HTR-8/SVneo (cell line): ENCODE results near the gene CFAP221.

Experiments
- DNase-seq: peaks from one replicate; pipeline ENCODE4 v3.0.0; 2011; ENCODE audit warnings: low spot score, mixed read lengths; ENCODE audit not compliant: insufficient read length
- FAIRE-seq: peaks from 2 replicates; lab custom pipeline; 2011; peaks lifted over from hg19 to GRCh38; lab: Jason Lieb, UNC

The CFAP221 gene

DNA sequence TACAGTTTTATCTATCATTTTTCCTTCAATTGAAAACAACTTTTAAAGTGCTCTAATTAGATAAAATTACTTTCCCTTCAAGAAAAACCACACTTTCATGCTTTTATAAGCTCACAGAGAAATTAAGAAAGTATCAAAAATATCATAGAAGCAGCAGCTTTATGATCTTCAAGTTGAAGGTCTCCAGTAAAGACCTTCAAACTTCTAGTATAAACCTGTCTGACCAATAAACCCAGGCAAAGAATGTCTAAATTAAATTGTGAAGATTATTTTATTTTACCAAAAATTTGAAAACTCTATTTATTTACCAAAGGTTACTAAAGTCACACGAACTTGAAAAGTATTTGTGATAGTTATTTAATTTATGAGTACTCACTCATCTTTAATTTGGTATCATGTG lies 10.7 kb upstream of the CFAP221 start:
- FAIRE-seq, result no peak

GRCh38 chr2:119536211-119536610 lies 8.0 kb upstream of the CFAP221 start:
- FAIRE-seq (no peak), DNase-seq (no peak)

More for the DNA sequence above, 10.7 kb upstream of the CFAP221 start:
- no peak for DNase-seq

DNA sequence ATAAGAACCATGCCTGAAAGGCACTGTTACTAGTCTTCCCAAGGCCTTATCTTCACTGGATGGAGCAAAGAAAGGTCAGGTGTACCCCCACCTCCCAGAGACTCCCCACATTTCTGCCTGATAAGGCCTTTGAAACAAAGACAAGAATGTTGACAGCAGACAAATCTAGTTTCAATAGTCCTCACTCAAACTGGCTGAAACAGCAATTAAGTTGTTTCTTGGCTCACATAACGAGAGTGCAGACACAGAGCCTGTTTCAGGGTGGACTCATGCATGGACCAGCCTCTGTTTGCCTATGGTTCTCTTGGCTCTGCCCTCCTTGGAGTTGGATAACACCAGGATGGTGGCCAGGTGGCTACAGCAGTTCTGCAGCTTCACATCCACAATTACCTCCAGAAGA lies 7.5 kb upstream of the CFAP221 start:
- DNase-seq (no peak), FAIRE-seq (no peak)

DNA sequence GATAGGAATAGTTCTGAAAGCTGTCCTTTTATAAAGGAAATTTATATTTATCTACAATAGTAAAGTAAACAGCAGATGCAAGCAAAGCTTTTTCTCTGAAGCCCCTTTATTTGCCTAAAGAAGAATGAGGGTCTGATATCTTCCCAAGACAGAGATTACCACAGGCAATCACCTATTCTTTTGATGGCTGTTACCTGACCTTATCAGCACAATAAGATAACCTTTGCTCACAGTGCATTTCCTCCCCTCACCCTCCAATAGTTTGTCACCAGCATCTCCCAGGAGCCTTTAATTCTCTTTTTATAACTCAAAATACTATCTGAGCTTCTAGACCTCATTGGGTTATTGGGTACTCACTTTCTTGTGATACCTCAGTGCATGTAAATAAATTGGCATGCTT lies 6.5 kb upstream of the CFAP221 start:
- FAIRE-seq, result no peak
- DNase-seq, result no peak

- no peak for FAIRE-seq
Measured at GRCh38 chr2:119541476-119541875, 2.8 kb upstream of the CFAP221 start.

GRCh38 chr2:119544939-119545475 lies 758 bp downstream of the CFAP221 start:
- no peak for FAIRE-seq
- DNase-seq, result no peak

More at GRCh38 chr2:119541476-119541875, 2.8 kb upstream of the CFAP221 start:
- DNase-seq, result no peak

DNA sequence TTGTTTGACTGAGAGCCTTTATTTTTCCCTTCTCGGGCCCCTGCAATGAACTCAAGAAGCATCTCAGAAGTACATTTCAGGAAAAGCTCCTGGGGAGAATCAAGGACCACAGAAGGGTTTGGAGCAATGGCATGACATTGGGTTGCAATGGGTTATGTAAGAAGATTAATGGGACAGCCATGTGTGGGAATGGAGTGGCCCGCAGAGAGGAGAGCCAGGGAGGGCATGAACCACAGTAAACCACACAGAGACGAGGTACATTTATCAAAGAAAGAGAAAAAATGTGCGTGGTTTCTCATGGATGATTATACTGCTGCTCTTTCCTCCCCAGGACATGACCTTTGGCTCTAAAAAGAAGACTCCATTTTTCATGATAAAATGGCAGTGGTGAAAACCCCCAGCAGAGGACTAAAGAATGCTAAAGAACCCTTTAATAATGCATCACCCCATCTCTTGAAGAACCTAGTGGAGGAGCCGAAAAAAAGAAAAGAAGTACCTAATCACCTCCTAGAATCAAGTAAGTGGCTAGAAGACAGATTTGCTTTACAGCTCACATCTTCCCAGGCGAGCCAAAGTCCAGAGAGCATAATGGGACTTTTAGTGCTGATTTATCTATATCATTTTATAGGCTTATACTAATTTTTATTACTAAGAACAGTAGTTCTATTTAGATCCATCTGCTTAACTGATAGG lies 1.7 kb downstream of the CFAP221 start:
- FAIRE-seq (no peak), DNase-seq (no peak)

- FAIRE-seq (no peak), DNase-seq (no peak)
Measured at GRCh38 chr2:119546447-119546767, 2.2 kb downstream of the CFAP221 start.

DNA sequence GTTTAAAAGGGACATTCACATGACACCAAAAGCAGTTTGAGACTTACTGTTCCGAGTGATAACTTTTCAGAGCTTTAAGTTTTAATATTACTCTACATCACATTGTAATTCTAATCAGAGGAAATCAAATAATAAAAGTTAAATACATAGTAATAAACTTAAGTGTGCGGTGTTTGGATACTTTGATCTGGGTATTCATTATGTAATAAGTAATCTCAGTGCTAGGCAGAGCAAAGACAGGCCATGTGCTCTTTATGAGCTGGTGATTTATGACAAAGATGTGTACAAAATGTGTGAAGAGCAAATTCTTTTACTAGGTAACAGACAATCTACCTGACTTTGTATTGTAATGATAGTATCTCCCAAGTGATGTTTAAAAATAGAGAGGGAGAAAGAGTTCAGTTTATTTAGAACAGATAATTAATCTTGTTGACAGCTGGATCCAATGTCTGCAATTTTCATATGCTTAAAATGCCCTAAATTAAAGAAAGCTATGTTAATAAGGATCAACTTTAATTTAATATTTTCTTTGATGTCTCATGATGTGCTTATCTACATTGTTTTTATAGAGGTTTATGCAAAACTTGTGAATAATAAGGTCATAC lies 4.4 kb downstream of the CFAP221 start:
- FAIRE-seq (no peak), DNase-seq (no peak)

DNA sequence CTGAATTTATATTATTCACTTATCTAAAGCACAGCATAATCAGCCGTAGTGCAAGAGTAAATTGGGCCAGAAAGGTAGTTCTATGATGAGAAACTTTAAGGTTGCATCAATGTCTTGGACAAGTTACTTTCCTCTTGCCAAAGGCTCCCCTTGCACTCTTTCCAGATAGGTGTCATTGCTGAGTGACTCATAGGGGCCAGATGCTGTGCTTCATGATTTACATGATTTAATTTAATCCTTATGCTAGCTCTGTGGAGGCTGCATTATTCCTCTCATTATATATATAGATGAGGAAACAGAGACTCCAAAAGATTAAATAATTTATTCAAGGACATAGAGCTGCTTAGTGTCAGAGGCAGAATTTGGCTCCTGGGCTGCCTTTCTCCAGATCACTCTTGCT lies 5.0 kb downstream of the CFAP221 start:
- DNase-seq, result peak; percentile 23
- no peak for FAIRE-seq

DNA sequence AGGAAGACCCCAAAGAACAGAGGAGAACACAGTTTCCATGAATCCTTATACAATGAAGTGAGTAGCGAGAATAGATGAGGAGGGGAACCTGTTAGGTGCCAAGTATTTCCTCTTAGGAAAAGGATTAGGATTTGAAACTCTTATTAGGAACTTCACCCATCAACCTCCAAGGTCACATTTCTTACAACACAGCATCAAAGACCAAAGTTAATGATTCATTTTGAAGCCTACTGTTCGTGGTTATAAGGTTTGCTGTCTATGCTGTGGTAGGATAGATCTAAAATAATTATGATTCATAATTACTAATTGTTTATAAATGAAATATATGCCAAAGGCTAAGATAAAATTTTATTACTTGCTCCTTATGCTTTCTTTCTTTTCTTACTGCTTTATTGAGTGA lies 6.1 kb downstream of the CFAP221 start:
- FAIRE-seq, result no peak

DNA sequence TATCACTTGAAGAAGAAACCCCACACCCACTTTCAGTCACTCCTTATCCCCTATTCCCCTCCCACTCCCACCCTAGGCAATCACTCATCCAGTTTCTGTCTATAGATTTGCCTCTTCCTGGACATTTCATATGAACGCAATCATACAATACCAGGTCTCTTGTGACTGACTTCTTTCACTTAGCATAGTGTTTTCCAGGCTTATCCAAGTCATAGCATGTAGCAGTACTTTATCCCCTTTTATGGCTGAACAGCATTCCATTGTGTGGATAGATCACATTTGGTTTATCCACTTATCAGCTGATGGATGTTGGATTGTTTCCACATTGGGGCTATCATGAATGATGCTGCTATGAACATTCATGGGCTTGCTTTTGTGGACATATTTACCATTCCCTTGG lies 6.6 kb downstream of the CFAP221 start:
- no peak for FAIRE-seq

More for the DNA sequence above, 6.1 kb downstream of the CFAP221 start:
- DNase-seq, result no peak

DNA sequence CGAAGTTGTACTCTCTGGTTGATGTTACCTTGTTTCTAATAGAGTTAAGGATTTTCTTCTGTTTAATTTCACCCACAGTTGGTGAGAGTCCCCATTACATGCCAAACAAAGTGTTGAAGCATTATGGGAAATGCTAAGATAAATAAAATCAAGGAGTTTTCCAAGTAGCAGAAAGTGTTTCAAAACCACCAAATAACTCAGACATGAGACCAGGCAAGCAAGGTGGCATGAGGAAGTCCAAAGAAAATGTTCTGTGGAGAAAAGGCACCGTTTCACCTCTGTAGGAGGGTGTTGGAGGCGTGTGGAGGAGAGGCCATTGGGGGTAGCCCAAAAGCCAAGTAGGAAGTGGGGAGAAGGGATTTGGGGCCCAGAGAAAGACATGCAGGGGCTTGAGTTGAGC lies 8.7 kb downstream of the CFAP221 start:
- no peak for DNase-seq
- no peak for FAIRE-seq

More for the DNA sequence above, 6.6 kb downstream of the CFAP221 start:
- no peak for DNase-seq

- DNase-seq (no peak), FAIRE-seq (no peak)
Measured at GRCh38 chr2:119553687-119554344, 9.6 kb downstream of the CFAP221 start.

DNA sequence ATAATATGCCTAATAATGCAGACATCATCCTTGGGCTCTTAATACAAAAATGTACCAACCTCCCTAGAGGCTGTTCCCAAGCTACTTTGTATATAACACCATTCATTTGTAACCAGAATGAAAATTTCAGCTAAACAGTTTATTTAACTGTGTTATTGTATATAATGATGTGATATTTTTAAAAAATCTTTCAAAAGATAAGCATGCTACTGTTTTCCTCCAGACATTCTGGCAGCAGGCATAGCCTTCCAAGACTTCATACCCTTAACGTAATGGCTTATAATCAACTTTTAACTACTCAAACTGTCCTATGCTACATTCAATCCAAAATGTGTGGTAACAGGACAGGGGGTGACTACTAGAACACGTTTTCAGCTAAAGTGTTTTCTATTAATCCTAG lies 21.2 kb downstream of the CFAP221 start:
- FAIRE-seq (no peak), DNase-seq (no peak)

GRCh38 chr2:119567292-119567691 lies 23.0 kb downstream of the CFAP221 start:
- DNase-seq (no peak), FAIRE-seq (no peak)

GRCh38 chr2:119574108-119574815 lies 30.0 kb downstream of the CFAP221 start:
- no peak for FAIRE-seq

GRCh38 chr2:119574864-119575263 lies 30.6 kb downstream of the CFAP221 start:
- DNase-seq, result no peak
- FAIRE-seq, result no peak

More at GRCh38 chr2:119574108-119574815, 30.0 kb downstream of the CFAP221 start:
- no peak for DNase-seq

DNA sequence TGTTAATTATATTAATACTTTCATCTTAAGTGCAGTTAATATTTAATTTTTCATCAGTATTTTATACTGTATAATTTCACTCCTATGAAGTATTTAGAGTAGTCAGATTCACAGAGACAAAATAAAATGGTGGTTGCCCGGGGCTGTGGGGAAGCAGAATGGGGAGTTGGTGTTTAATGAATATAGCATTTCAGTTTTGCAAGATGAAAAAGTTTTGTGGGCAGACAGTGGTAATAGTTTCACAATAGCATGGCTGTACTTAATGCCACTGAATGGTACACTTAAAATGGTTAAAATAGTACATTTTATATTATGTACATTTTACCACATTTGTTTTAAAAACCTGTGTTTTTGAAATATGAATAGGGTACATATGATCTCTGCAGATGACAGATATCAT lies 31.2 kb downstream of the CFAP221 start:
- no peak for FAIRE-seq
- DNase-seq, result no peak

DNA sequence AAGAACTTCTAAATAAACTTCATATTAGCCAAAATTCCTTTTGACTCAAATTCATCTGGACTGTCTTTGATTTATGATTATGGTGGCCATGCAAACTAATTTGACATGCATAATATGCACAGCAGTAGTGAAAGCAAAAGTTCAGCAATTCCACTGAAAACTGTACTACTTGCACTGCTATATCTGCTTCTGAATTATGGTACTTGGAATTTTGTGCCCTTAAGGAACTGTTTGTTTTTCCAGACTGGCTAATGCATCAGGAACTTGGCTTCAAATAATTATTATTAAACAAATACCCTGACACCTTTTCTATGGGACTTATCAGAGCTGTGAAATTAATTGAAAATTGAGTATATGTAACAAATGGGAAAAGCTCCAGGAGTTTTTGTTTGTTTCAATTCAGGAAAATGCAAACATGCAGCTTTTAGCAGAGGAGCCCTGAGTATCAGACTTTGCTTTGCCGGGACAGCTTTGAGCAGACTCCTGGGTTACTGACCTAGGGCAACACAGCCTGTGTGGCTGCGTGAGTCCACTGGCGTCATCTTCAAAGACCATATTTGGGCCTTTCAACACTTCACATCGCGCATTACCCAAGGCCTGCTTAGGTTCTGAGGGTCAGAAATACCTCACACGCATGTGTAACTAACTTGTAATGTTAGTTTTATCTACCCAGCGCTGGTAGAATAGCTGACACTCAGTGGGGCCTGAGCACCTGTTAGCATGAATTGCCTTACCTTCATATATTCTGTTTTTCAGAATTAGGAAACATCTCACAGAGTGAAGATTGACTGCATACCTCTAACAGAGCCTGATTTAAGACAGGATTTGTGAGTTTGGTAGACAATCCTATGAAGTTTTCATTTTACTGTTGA lies 35.4 kb downstream of the CFAP221 start:
- FAIRE-seq (no peak), DNase-seq (no peak)
